ENCODE measurements around the gene IPO9.

DNA sequence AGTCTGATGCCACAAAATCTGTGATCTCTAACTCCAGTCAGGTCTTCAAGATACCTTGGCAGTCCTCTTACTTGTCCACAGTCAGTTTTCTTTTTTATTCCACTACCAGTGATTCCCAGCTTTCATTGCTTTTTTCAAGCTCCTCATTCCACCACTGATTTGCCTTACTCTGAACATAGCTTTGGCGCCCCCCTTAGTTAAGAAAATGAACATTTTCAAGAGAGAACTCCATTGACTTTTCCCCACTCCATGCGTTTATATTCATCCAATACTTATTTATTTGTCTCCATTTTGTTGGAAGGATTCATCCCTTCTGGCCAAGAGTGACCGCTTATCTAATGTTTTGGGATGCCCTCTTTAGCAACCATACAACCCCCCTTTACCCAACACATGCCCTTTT is 33.9 kb upstream of the IPO9 start:
- TF ChIP-seq CTCF (optimal IDR thresholded peaks at IDR 0.05 in 1 of 3, IDR thresholded peaks at IDR 0.05 in 1 of 3, conservative IDR thresholded peaks at IDR 0.05 in 1 of 3; ENCODE audit: extremely low read depth in 1 of 3, insufficient read depth in 2 of 3, low read length in 3 of 3) (peak in 1 of 3 experiments; percentile 28), EZH2 (IDR thresholded peaks at IDR 0.05; ENCODE audit: low read length) (no peak)
